ENCODE measurements around the gene EXOC6. TPM values are rescaled to one million over a fixed set of nuclear protein-coding genes. Genes with fewer than 3 reads are reported as not detected.

Gene EXOC6
- total RNA-seq, 1 donor from 2014 or later = 12.2 TPM

- Histone ChIP-seq H3K4me3 (no peak overlapping the region), H3K4me1 (no peaks in the 10 kb centered on the region), H3K27me3 (no peaks in the 10 kb centered on the region), H3K9me3 (no peaks in the 10 kb centered on the region), H3K27ac (no peak overlapping the region), H3K36me3 (no peaks in the 10 kb centered on the region)
- TF ChIP-seq, protein P1, sequence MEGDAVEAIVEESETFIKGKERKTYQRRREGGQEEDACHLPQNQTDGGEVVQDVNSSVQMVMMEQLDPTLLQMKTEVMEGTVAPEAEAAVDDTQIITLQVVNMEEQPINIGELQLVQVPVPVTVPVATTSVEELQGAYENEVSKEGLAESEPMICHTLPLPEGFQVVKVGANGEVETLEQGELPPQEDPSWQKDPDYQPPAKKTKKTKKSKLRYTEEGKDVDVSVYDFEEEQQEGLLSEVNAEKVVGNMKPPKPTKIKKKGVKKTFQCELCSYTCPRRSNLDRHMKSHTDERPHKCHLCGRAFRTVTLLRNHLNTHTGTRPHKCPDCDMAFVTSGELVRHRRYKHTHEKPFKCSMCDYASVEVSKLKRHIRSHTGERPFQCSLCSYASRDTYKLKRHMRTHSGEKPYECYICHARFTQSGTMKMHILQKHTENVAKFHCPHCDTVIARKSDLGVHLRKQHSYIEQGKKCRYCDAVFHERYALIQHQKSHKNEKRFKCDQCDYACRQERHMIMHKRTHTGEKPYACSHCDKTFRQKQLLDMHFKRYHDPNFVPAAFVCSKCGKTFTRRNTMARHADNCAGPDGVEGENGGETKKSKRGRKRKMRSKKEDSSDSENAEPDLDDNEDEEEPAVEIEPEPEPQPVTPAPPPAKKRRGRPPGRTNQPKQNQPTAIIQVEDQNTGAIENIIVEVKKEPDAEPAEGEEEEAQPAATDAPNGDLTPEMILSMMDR (IDR thresholded peaks at IDR 0.05) = no peak
- intact Hi-C loops (cut with DNase I) = no loop called here
- no peak for DNase-seq (ENCODE audit: low spot score in 2 of 2)
These were observed 18.4 kb upstream of the EXOC6 start for GRCh38 chr10:92829786-92830377.

DNA sequence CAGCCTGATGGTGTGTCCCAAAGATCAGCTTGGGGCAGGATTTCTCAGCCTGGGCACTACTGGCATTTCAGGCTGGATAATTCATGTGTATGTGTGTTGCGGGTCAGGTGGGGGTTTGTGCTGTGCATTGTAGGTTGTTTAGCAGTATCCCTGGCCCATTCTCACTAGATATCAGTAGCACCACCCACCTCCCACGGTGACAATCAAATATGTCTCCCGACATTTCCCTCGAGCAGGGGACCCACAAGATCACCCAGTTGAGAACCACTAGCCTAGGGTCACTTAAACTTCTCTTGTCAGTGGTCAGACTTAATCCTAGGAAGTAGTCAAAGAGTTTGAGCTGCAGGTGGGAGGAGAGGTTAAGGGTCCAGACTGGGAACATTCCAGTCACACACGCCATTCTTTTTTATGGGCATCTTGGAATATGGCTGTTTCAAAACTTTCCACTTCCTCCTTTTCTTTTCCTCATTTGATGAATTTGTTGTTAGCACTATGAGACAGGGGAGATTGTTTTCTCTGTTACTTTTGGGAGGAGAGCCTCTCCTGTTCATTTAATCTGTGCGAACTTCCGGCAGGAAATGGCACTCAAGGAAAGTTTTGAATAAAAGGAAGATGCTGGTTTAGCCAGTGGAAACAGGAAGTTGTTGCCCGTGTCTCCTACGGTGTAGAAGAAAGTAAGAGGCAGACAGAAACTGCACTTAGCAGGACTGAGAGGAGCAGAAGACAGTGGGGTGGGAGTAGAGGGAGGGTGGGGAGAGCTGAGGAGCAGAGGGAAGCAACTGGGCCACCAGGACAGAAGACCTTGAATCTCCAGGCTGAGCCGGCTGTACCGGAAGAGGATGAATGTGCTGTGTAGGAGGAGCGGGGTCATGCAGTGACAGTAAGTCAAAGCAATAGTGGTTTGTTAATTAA lies 17.6 kb upstream of the EXOC6 start:
- Histone ChIP-seq H3K36me3 (no peaks in the 10 kb centered on the region), H3K9me3 (no peaks in the 10 kb centered on the region), H3K27ac (peak overlapping the region in 1 of 2 donors; percentile 17), H3K27me3 (no peaks in the 10 kb centered on the region), H3K4me3 (peak overlapping the region; percentile 17 to 30), H3K4me1 (no peaks in the 10 kb centered on the region)
- TF ChIP-seq, protein P1 (IDR thresholded peaks at IDR 0.05) = no peak
- no peak for DNase-seq (ENCODE audit: low spot score in 2 of 2)
- intact Hi-C loops (cut with DNase I) = no loop called here

- no peaks in the 10 kb centered on the region for H3K27me3 ChIP-seq
- H3K4me1 ChIP-seq = no peaks in the 10 kb centered on the region
These were observed 16.2 kb upstream of the EXOC6 start for GRCh38 chr10:92832121-92832520.

DNA sequence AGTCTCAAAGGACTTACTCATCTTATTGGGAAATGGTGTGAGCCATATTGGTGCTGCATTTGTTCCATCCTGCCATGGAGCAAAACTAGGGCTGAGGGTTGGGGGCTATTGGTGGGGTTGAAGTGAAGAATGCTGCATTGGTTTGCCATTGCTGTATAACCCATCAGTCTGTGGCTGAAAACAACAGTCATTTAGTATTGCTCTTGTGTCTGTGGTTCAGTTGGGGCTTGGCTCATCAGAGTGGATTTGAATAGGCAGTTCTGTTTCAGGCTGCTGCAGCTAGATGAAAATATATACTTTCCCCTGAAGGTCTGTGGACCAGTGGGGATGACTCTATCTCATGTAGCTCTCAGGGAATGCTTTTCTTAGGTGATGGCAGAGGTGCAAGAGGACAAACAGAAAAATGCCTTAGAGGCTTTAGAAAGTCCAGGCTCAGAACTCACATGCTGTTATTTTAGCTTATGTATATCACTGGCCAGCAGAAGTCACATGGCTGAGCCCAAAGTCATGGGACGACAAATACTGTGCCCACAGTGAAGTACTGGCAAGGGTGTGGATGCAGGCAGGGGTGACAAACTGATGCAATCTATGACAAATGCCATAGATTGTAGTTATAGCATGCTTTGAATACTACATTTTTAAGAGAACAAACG lies 15.2 kb upstream of the EXOC6 start:
- TF ChIP-seq, protein P1 (IDR thresholded peaks at IDR 0.05) = no peak
- Histone ChIP-seq H3K9me3 (no peaks in the 10 kb centered on the region), H3K36me3 (no peaks in the 10 kb centered on the region), H3K27ac (no peak overlapping the region), H3K4me3 (no peak overlapping the region), H3K27me3 (no peaks in the 10 kb centered on the region), H3K4me1 (no peaks in the 10 kb centered on the region)
- intact Hi-C loops (cut with DNase I) = no loop called here
- no peak for DNase-seq (ENCODE audit: low spot score in 2 of 2)

More at GRCh38 chr10:92832121-92832520, 16.2 kb upstream of the EXOC6 start:
- H3K36me3 ChIP-seq = no peaks in the 10 kb centered on the region
- TF ChIP-seq, protein P1 (IDR thresholded peaks at IDR 0.05) = no peak
- H3K9me3 ChIP-seq = no peaks in the 10 kb centered on the region
- no peak overlapping the region for H3K27ac ChIP-seq
- no peak for DNase-seq (ENCODE audit: low spot score in 2 of 2)
- H3K4me3 ChIP-seq = no peak overlapping the region
- intact Hi-C loops (cut with DNase I) = no loop called here

GRCh38 chr10:92834331-92834730 lies 14.0 kb upstream of the EXOC6 start:
- Histone ChIP-seq H3K4me3 (no peak overlapping the region), H3K9me3 (no peaks in the 10 kb centered on the region), H3K27ac (no peak overlapping the region), H3K27me3 (no peaks in the 10 kb centered on the region), H3K4me1 (no peaks in the 10 kb centered on the region), H3K36me3 (no peaks in the 10 kb centered on the region)
- intact Hi-C loops (cut with DNase I) = no loop called here
- TF ChIP-seq, protein P1 (IDR thresholded peaks at IDR 0.05) = no peak
- DNase-seq (ENCODE audit: low spot score in 2 of 2) = no peak
